ENCODE measurements around the gene ALDH1L1.

The ALDH1L1 gene

GRCh38 chr3:126191246-126191645, 10.9 kb upstream of the ALDH1L1 start:
- no peak for DNase-seq

GRCh38 chr3:126187920-126188319, 7.5 kb upstream of the ALDH1L1 start:
- no peak for DNase-seq

- no peak for DNase-seq
Measured at GRCh38 chr3:126186749-126187148, 6.4 kb upstream of the ALDH1L1 start.

DNA sequence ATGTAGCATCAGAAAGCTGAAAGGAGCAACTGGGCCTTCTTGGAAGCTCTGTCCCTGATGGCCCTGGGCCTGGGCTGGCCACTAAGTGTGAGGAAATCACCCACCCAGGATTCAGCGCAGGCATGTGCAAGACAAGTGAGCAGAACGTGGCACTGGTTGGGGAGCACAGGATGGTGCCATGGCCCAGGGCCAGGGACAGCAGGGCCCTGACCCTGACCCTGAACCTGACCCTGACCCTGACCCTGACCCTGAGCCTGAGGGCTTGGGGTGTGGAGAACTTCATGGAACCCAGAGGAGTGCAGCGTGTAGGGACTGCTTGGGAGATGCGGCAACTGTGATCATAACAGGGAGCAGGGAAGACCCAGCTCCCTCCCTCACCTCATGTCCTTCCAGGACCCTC, 5.9 kb upstream of the ALDH1L1 start:
- no peak for DNase-seq

DNA sequence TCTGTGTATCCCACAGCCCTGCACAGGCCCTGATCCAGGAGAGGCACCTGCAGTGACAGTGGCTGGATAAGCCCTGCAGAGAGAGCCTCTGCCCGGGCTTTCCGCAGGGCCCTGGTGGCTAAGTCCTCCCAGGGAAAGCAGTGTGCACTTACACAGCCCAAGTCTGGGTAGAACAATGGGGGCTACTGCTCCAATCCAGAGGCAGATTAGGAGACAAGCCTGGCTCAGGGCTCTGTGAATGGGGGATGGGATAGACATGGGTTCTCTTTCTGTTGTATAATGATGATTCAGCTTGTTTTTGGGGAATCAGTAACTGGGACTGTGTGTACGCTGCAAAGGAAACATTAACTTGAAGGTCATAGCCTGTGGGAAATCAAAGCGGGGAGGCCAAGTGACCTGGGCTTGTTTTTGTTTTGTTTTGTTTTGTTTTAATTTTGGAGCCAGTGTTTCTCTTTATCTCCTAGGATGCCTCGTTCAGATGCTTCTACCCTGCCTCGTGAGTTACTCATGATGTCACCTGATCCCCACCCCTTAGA, 4.1 kb upstream of the ALDH1L1 start:
- DNase-seq: no peak

GRCh38 chr3:126181398-126181725, 976 bp upstream of the ALDH1L1 start:
- no peak for DNase-seq

DNA sequence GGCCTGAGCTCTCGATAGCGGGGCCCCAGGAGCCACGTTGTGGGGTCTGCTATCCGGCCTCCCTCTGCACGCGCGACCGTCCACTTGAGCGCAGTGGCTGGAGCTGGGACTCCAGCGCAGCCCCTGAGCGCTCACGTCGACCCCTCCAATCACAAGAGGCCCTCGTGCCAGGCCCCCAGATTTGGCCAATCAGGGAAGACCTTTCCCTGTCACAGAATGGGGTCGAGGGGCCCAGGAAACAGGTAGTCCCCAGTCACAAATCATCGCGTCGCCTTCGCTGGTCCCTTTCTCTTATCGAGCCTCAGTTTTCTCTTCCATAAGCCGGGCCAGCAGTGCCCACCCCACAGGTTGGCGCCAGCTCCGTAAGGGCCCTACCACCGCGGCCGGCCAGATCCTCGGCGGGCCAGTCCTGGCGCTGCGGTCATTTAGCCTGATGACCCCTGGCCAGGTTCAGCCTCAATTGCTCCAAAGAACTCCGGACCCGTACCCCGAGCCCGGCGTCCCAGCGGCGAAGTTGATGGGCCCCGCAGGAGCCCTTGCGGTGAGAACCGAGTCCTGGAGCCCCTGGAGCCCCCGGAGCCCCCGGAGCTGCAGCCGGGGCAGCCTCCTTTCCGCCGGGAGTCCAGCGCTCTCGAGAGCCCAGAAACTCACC, 435 bp downstream of the ALDH1L1 start:
- DNase-seq: no peak

- DNase-seq: no peak
Measured at GRCh38 chr3:126170073-126170777, 10.2 kb downstream of the ALDH1L1 start.

GRCh38 chr3:126167566-126167965, 12.8 kb downstream of the ALDH1L1 start:
- DNase-seq: no peak

GRCh38 chr3:126166009-126166408, 14.4 kb downstream of the ALDH1L1 start:
- DNase-seq: no peak

- no peak for DNase-seq
Measured at GRCh38 chr3:126161309-126161708, 19.1 kb downstream of the ALDH1L1 start.

GRCh38 chr3:126160243-126161210, 19.9 kb downstream of the ALDH1L1 start:
- DNase-seq: no peak

DNA sequence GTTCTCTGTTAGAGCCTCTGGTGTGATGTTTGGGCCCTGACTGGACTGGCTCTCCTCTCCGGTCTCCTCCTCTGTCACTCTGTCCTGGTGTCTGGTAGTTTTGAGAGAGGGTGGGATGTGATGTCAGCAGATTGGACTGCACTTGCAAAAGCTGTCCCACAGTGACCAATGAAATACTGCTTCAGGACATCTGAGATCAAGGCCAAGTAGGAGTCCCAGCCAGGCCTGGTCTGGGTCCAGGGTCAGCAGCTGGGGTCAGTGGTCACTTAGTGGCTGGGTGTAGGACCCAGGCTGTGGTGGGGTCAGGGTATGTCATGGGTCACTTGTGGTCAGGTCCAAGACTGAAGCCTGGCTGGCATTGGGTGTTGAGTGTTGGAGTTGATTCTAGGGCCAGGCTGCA, 20.9 kb downstream of the ALDH1L1 start:
- DNase-seq: no peak

- no peak for DNase-seq
Measured at GRCh38 chr3:126158912-126159454, 21.4 kb downstream of the ALDH1L1 start.

- no peak for DNase-seq
Measured at GRCh38 chr3:126158016-126158911, 22.1 kb downstream of the ALDH1L1 start.

DNA sequence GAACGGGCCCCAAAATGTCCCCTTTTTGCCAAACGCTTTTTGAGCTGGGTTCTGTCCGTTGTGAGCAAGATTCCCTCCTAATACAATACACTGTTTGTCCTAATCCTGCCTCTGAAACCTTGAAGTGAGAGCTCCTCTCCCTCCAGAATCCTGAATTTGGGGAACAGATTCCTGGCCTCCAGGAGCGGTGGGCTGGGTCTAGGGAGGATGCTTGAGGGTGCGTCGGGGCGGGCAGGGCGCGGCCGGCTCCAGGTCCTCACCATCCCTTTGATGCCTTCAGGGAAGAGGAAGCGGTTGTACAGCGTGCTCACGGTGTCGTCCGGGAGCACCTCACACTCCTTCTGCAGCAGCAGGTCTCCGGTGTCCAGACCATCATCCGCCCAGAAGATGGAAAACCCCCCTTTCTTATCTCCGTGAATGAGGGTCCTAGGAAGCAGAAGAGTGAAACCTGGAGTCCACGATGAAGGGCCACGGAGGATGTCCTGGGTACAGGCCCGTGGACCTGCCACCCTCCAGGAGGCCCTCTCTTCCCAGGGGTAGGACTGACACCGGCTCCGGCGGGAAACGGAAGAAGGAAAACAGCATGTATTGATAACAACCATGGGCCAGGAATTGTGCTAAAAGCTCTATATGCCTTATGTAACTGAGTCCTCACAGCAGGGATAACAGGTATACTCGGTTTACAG, 23.2 kb downstream of the ALDH1L1 start:
- no peak for DNase-seq

GRCh38 chr3:126156468-126156867, 23.9 kb downstream of the ALDH1L1 start:
- no peak for DNase-seq

GRCh38 chr3:126155819-126156218, 24.6 kb downstream of the ALDH1L1 start:
- no peak for DNase-seq

DNA sequence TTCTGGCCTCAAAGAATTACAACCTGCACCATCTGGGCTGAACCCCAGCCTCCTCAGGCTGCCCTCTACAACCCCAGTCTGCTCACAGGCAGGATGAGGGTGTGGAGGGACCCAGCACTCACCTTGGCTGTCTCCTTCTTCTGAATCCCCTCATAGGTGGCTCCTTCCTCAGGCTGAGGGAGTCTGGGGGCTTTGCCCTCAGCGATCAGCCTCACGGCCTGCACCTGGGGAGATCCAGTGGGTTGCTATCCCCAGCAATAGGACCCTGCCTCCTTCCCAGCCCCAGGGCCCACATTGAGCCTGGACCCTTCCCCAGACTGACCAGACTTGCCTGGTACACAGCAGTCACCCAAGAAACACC, 25.1 kb downstream of the ALDH1L1 start:
- DNase-seq: no peak

- no peak for DNase-seq
Measured at GRCh38 chr3:126154391-126155279, 25.8 kb downstream of the ALDH1L1 start.

Measured in DMS79 (cell line).